Pons (tissue), 1 donor: Measurements from ENCODE around the gene ANKDD1B.

Experiments
- DNase-seq: peaks from one replicate; pipeline ENCODE4 v3.0.0-alpha.2; 2016; ENCODE audit warnings: low spot score

ANKDD1B gene

GRCh38 chr5:75707911-75708509, 96.8 kb downstream of the ANKDD1B start:
- no peak for DNase-seq

DNA sequence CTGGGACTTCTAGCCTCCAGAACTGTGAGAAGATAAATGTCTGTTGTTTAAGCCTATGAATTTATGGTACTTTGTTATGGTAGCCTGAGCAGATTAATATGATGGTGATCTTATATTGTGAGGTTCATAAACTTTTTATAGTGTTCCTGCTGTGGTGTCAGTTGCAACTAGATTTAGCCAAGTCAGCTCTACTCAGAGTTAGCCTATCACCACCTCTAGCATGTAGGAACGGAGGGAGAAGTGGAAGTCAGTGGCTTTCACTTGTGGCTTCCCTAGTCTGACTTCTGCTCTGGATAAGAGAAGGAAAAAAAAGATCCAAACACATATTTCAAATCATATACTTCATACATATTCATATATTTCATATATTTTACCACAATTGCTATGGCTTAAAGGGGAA, 99.4 kb downstream of the ANKDD1B start:
- DNase-seq = peak; percentile 48

DNA sequence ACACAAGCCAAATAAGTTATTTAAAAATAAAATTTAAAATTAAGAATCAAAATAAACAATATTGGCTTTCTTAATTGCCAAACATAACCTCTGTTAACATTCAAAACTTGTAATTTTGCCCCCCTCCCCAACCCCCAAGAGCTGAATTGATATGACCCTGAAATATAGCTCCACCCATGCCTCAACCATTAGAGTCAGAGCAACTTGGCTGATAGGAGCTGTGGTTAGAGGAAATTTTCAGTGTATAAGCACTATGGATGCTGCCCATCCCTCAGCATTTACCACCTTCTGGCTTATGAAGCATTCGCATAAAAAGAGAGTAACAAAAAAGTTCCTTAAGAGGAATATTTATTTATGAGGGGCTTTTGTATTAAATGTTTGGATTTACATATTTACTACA, 99.9 kb downstream of the ANKDD1B start:
- no peak for DNase-seq

- no peak for DNase-seq
These were observed 100.8 kb downstream of the ANKDD1B start for GRCh38 chr5:75712091-75712490.

GRCh38 chr5:75716715-75717081, 105.4 kb downstream of the ANKDD1B start:
- no peak for DNase-seq

DNA sequence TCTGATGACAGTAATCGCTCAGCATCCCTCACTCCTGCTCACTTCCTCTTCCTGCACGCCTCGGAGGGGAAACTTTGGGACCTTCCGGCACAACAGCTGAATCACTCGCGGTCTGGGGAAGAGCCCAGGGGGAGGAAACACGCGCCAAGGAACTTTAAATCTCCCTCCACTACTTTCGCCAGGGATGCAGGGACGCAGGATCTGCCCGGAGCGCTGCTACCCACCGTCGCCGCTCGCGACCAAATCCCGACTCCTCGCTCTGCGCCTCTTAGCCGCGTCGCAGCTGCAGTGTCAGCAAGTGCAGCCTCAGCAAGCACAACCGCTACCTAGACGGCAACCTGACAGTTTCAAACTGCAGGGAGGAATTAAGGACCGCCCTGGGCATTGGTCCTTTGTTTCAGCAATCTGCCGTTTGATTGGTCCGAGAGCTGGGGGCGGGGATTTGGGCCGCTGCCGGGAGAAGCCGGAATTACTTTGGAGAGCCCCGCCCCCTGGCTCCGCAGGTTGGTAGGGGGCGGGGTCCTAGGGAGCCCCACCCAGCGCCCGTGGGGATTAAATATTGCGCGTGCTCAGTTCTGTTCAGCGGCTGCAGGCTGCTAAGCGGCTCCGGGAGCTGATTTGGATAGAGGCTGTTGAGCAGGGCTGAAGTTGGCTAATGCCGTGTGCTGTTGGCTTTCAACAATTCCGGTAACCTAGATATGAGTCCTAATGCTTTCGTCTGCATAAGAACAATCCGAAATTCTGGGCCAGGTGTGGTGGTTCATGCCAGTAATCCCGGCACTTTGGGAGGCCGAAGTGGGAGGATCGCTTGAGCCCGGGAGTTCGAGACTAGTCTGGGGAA, 106.0 kb downstream of the ANKDD1B start, which contains the start of gene POC5:
POC5 (minus strand) TSS at position 356 of the 841 bp plus-strand sequence. CDS start 4,500 bp downstream, outside the sequence.
- DNase-seq = peak; percentile 94

DNA sequence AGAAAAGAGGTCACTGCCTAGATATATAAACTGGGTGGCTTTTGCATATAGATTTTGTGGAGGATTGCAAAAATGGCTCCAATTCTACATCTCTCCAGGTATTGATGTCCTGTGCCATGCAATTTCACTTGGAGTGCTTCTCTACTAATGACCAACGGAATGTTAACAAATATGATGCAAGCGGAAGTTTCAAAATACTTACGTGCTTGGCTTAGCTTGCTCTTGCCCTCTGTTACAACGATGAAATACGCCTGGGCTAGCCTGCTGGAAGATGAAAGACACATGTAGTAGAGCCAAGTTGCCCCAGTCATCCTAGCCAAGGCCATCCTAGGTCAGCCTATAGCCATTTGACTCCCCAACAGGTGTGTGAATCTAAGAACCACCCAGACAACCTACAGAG, 109.6 kb downstream of the ANKDD1B start:
- no peak for DNase-seq
